Limb (tissue), 2 donors: ENCODE measurements around the gene FYB1.

Experiments used
- DNase-seq, 2 donors: peaks; one replicate each; pipeline ENCODE4 v3.0.0-alpha.2; 2016; ENCODE audit errors: extremely low spot score in 2 of 2

Gene FYB1

GRCh38 chr5:39160576-39161213, 58.7 kb downstream of the FYB1 start:
- DNase-seq, result no peak

- no peak for DNase-seq
Observed at GRCh38 chr5:39159811-39160490, 59.4 kb downstream of the FYB1 start.

GRCh38 chr5:39158786-39159185, 60.6 kb downstream of the FYB1 start:
- DNase-seq, result no peak

GRCh38 chr5:39158127-39158593, 61.2 kb downstream of the FYB1 start:
- DNase-seq, result no peak

- no peak for DNase-seq
Observed at GRCh38 chr5:39157701-39158100, 61.7 kb downstream of the FYB1 start.

- no peak for DNase-seq
Observed at GRCh38 chr5:39156082-39156481, 63.3 kb downstream of the FYB1 start.

GRCh38 chr5:39151745-39152144, 67.6 kb downstream of the FYB1 start:
- no peak for DNase-seq

GRCh38 chr5:39149966-39150365, 69.4 kb downstream of the FYB1 start:
- no peak for DNase-seq

- peak in 1 of 2 donors; percentile 45 for DNase-seq
Observed at GRCh38 chr5:39148983-39149534, 70.3 kb downstream of the FYB1 start.

- DNase-seq, result no peak
Observed at GRCh38 chr5:39146831-39147540, 72.4 kb downstream of the FYB1 start.

GRCh38 chr5:39143151-39143860, 76.1 kb downstream of the FYB1 start:
- no peak for DNase-seq

GRCh38 chr5:39140558-39141168, 78.7 kb downstream of the FYB1 start:
- no peak for DNase-seq

- DNase-seq, result no peak
Observed at GRCh38 chr5:39138892-39139291, 80.5 kb downstream of the FYB1 start.

GRCh38 chr5:39137819-39138451, 81.4 kb downstream of the FYB1 start:
- no peak for DNase-seq

- no peak for DNase-seq
Observed at GRCh38 chr5:39137391-39137790, 82.0 kb downstream of the FYB1 start.

GRCh38 chr5:39132792-39133191, 86.6 kb downstream of the FYB1 start:
- DNase-seq, result no peak

GRCh38 chr5:39132128-39132447, 87.3 kb downstream of the FYB1 start:
- DNase-seq, result peak in 1 of 2 donors; percentile 6

- DNase-seq, result no peak
Observed at GRCh38 chr5:39131210-39132127, 87.9 kb downstream of the FYB1 start.

- DNase-seq, result no peak
Observed at GRCh38 chr5:39130716-39131115, 88.6 kb downstream of the FYB1 start.

GRCh38 chr5:39121922-39122321, 97.4 kb downstream of the FYB1 start:
- DNase-seq, result no peak
